Subcutaneous abdominal adipose tissue (tissue), 5 donors: ENCODE data around the gene HIF3A.

ENCODE experiments used
- H3K27ac ChIP-seq: one replicate; pipeline ENCODE4 v1.7.0; 2013; ENCODE audit warnings: low read depth, mild to moderate bottlenecking, inconsistent platforms, low read length, moderate library complexity
- H3K27me3 ChIP-seq, 5 donors: one replicate each; pipeline ENCODE4 v1.7.0; 2013; ENCODE audit warnings: low read length in 5 of 5, inconsistent platforms in 1 of 5; ENCODE audit not compliant: control insufficient read depth in 5 of 5, insufficient read depth in 4 of 5
- H3K36me3 ChIP-seq, 5 donors: one replicate each; pipeline ENCODE4 v1.7.0; 2013; ENCODE audit warnings: low read length in 5 of 5; ENCODE audit not compliant: control insufficient read depth in 5 of 5, insufficient read depth in 5 of 5
- H3K4me1 ChIP-seq, 5 donors: one replicate each; pipeline ENCODE4 v1.7.0; 2013; ENCODE audit warnings: low read length in 5 of 5, mild to moderate bottlenecking in 3 of 5, moderate library complexity in 1 of 5; ENCODE audit not compliant: control insufficient read depth in 5 of 5, insufficient read depth in 5 of 5
- H3K4me3 ChIP-seq, 5 donors: one replicate each; pipeline ENCODE4 v1.7.0; 2013; ENCODE audit warnings: low read length in 5 of 5, low read depth in 1 of 5
- H3K9ac ChIP-seq, 5 donors: one replicate each; pipeline ENCODE4 v1.7.0; 2013; ENCODE audit warnings: low read length in 5 of 5, mild to moderate bottlenecking in 4 of 5, moderate library complexity in 3 of 5
- H3K9me3 ChIP-seq, 5 donors: one replicate each; pipeline ENCODE4 v1.7.0; 2013; ENCODE audit warnings: low read length in 5 of 5; ENCODE audit not compliant: control insufficient read depth in 5 of 5
- donor health status: healthy.
- donor health status: healthy.
- donor health status: healthy.
- donor health status: healthy.
- donor health status: healthy.

The HIF3A gene

DNA sequence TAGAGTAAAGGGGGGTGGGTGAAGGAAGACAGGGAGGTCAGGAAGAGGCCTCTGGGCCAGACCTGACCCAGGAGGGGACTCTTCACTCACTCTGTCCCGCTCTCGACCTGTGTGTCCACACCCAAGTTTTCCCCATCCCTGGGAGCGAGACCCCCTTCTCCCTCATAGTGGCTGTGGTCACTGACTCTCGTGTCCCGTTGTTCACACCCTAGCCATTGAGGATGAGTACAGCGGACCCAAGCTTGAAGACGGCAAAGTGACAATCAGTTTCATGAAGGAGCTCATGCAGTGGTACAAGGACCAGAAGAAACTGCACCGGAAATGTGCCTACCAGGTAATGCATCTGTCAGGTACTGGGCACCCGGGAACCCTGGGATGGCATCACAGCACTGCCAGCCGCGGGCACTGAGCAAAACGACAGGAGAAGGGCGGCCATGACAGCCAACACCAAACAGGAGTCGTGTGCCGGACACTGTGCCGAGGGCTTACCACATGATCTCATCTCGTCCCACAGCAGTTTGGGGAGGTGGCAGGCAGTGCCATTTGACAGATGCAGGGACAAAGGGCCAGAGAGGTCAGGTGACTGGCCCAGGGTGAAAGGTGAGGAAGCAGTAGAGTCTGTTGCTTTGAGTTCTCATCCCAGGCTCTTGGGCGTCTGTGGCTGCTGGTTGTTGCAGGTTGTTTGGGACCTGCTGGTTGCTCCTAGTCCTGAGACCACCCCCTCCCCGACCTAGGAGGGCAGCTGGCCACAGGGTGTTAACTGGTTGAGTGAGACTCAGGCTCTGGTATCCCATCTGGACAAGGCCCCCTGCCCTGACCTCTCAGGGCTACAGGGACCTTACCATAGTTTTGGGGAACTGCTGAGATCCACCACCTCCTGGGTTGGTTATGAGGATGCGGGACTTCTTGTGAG is 79.7 kb downstream of the HIF3A start:
- peak overlapping the region; percentile 85 for H3K27ac ChIP-seq

DNA sequence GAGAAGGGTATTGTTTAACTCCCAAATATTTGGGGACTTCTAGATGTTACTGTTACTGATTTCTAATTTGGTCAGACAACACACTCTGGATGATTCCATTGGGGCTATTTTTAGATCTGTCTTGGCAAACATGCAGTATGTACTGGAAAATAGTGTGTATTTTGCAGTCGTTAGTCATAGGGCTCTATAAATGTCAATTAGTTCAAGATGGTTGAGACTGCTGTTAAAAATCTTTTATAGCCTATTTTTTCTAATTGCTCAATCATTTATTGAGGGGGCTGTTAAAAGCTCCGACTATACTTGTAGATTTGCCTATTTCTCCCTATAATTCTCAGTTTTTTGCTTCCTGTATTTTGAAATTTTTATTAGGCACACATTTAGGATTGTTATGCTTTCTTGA is 81.4 kb downstream of the HIF3A start:
- no peaks in the 10 kb centered on the region for H3K9me3 ChIP-seq
- H3K36me3 ChIP-seq, result peaks cover 8 to 58% (median 33%) of the 10 kb centered on the region in 5 donors
- H3K9ac ChIP-seq, result peak overlapping the region in 1 of 5 donors; percentile 19
- H3K27ac ChIP-seq, result peak overlapping the region; percentile 85
- H3K4me3 ChIP-seq, result no peak overlapping the region
- peaks cover 0 to 27% (median 14%) of the 10 kb centered on the region in 5 donors for H3K4me1 ChIP-seq
- no peaks in the 10 kb centered on the region for H3K27me3 ChIP-seq

More for the DNA sequence above, 79.7 kb downstream of the HIF3A start:
- Histone ChIP-seq H3K4me3 (no peak overlapping the region), H3K36me3 (peaks cover 0 to 45% (median 20%) of the 10 kb centered on the region in 5 donors), H3K9me3 (no peaks in the 10 kb centered on the region), H3K9ac (no peak overlapping the region), H3K27me3 (no peaks in the 10 kb centered on the region), H3K4me1 (peaks cover 0 to 29% (median 25%) of the 10 kb centered on the region in 5 donors)

DNA sequence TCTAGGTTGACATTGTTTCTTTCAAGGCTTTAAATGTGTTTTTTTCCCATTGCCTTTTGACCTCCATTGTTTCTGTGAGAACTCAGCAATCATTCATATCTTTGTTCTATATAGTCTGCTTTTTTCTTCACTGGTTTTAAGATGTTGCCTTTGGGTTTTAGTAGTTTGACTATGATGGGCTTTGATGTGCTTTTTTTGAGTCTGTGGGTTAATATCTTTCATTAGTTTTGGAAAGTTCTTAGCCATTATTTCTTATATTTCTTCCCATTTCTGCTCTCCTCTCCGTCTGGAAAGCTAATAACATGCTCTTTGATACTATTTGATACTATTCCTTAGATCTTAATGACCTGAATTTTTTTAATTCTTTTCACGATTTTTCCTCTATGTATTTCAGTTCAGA is 83.8 kb downstream of the HIF3A start:
- H3K9me3 ChIP-seq, result no peaks in the 10 kb centered on the region
- no peaks in the 10 kb centered on the region for H3K27me3 ChIP-seq
- H3K4me3 ChIP-seq, result no peak overlapping the region
- peaks cover 0 to 21% (median 8%) of the 10 kb centered on the region in 5 donors for H3K4me1 ChIP-seq
- H3K36me3 ChIP-seq, result peaks cover 8 to 71% (median 50%) of the 10 kb centered on the region in 5 donors
- H3K9ac ChIP-seq, result no peak overlapping the region
- H3K27ac ChIP-seq, result no peak overlapping the region

DNA sequence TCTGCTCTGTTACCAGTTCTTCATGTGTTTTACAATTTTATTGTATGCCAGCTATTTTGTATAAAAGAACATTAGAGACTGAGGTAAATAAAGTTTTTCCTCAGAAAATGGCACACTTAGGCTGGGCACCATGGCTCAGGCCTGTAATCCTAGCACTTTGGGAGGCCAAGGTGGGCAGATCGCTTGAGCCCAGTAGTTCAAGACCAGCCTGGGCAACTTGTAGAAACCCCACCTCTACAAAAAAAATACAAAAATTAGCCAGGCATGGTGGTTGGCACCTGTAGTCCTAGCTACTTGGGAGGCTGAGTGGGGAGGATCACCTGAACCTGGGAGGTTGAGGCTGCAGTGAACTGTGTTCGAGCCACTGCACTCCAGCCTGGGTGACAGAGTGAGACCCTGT is 84.5 kb downstream of the HIF3A start:
- H3K4me1 ChIP-seq, result peaks cover 0 to 21% (median 8%) of the 10 kb centered on the region in 5 donors
- no peaks in the 10 kb centered on the region for H3K9me3 ChIP-seq
- no peaks in the 10 kb centered on the region for H3K27me3 ChIP-seq
- H3K36me3 ChIP-seq, result peaks cover 8 to 69% (median 48%) of the 10 kb centered on the region in 5 donors
- H3K4me3 ChIP-seq, result no peak overlapping the region
- H3K27ac ChIP-seq, result no peak overlapping the region
- no peak overlapping the region for H3K9ac ChIP-seq

DNA sequence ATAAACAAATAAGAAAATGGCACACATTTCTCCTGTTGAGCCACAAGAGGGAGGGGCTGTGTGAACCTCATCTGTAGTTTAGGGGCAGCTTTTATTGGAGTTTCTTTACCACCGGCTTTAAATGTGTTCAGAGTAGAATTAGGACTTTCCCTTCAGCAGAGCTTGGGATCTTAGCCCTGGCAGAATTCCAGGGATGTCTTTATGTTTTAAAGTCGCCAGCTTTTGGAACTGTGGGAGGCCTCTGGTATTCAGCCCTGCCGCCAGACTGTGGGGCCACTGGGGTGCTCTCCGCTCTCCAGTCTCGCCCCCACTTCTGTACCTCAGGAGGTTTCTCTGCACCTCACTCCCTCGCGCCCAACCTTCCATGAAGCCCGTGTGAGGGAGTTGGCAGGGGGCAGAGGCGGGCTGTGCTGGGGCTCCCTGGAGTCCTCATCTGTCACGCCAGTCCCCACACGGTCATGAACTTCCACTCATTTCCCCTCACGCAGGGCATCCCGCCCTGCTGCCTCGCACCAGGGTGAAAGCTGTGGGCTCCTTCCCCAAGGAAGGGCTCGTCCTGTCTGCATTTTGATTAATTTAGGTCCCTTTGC is 85.0 kb downstream of the HIF3A start:
- H3K27ac ChIP-seq, result no peak overlapping the region
- peaks cover 0 to 21% (median 7%) of the 10 kb centered on the region in 5 donors for H3K4me1 ChIP-seq
- no peaks in the 10 kb centered on the region for H3K27me3 ChIP-seq
- H3K4me3 ChIP-seq, result no peak overlapping the region
- H3K9me3 ChIP-seq, result no peaks in the 10 kb centered on the region
- no peak overlapping the region for H3K9ac ChIP-seq
- peaks cover 8 to 69% (median 47%) of the 10 kb centered on the region in 5 donors for H3K36me3 ChIP-seq

DNA sequence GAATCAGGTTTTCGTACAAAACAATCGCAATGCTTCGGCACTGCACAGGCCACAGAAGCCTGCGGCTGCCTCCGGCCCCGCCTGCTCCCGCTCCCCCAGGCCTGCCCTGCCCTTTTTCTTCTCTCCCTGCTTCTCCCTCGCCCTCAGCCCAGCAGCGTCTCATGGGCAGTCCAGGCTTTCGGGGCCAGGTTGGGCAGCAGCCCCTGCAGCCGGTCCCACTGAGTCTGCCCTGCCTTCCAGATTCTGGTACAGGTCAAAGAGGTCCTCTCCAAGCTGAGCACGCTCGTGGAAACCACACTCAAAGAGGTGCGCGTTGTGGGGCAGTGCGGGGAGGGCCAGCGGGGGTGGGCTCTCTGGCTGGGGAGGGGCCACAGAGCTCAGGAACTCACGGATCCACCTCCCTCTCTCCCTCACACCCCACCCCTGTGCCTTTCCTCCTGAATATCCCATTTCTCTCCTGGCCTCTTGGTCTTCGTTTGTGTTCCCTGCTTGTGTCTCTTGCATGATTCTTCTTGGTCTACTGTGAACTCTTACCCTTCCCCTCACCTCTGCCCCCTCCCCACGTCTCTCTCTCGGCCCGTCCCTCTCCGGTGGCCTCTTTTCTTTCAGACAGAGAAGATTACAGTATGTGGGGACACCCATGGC is 86.5 kb downstream of the HIF3A start:
- peaks cover 8 to 75% (median 56%) of the 10 kb centered on the region in 5 donors for H3K36me3 ChIP-seq

DNA sequence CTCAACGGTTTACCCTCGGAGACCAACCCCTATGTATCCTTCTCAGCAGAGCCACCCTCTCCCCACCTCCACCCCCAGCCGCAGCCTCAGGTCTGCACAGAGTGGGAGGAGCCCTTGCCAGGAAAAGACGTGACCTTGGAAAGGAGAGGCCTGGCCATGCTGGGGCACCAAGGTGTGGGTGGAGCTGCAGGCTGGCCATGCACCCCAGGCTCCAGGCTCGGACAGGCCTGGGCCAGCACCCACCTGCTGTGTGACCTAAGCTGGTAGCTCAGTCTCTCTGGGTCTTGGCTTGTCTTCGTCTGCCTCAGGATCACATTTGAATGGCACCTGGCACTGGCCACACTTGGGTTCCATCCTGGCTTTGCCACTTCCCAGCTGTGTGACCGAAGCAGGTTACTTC is 87.0 kb downstream of the HIF3A start:
- Histone ChIP-seq H3K4me3 (no peak overlapping the region), H3K27me3 (no peaks in the 10 kb centered on the region), H3K27ac (no peak overlapping the region), H3K36me3 (peaks cover 8 to 80% (median 62%) of the 10 kb centered on the region in 5 donors), H3K4me1 (peaks cover 0 to 8% (median 0%) of the 10 kb centered on the region in 5 donors), H3K9me3 (no peaks in the 10 kb centered on the region), H3K9ac (no peak overlapping the region)

More for the DNA sequence above, 86.5 kb downstream of the HIF3A start:
- Histone ChIP-seq H3K27ac (no peak overlapping the region), H3K4me3 (no peak overlapping the region), H3K4me1 (peaks cover 0 to 13% (median 3%) of the 10 kb centered on the region in 5 donors), H3K27me3 (no peaks in the 10 kb centered on the region), H3K9ac (no peak overlapping the region), H3K9me3 (no peaks in the 10 kb centered on the region)

DNA sequence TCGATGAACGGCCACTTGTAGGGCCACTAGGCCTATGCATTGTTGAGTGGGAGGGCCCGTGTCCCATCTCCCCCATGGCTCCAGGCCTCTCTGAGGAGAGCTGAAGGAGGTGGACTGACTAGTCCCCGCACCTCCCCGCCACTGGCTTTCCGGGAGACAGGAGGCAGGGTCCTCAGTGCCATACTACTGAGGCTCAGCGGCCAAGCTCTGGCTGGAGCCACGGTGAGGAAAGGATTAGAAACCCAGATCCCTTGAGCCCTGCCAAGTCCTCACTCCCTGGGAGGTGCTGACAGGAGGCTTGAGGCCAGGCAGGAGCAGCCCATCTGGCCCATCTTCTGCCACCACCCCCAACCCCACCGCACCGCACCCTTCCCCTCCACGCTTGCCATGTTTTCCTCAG is 87.6 kb downstream of the HIF3A start:
- Histone ChIP-seq H3K4me1 (peaks cover 0 to 5% (median 0%) of the 10 kb centered on the region in 5 donors), H3K4me3 (no peak overlapping the region), H3K27ac (no peak overlapping the region), H3K9me3 (no peaks in the 10 kb centered on the region), H3K9ac (no peak overlapping the region), H3K36me3 (peaks cover 8 to 82% (median 65%) of the 10 kb centered on the region in 5 donors), H3K27me3 (no peaks in the 10 kb centered on the region)

DNA sequence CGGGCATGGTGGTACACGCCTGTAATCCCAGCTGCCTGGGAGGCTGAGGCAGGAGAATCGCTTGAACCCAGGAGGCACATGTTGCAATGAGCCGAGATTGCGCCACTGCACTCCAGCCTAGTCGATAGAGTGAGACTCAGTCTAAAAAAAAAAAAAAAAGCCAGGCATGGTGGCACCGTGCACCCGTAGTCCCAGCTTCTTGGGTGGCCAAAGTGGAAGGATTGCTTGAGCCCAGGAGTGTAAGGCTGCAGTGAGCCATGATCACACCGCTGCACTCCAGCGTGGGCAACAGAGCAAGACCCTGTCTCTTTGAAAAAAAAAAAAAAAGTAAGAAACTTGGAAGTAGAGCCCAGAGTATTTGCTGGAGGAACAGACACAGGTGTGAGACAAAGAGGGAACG is 88.8 kb downstream of the HIF3A start:
- H3K4me3 ChIP-seq, result no peak overlapping the region
- H3K4me1 ChIP-seq, result peaks cover 0 to 5% (median 0%) of the 10 kb centered on the region in 5 donors
- no peaks in the 10 kb centered on the region for H3K27me3 ChIP-seq
- H3K36me3 ChIP-seq, result peaks cover 8 to 91% (median 74%) of the 10 kb centered on the region in 5 donors
- H3K9me3 ChIP-seq, result no peaks in the 10 kb centered on the region
- no peak overlapping the region for H3K9ac ChIP-seq
- H3K27ac ChIP-seq, result no peak overlapping the region
